ENCODE results near the gene SPINT4.

SPINT4 gene

GRCh38 chr20:45765307-45765875 is 43.2 kb downstream of the SPINT4 start:
- no peak for DNase-seq (ENCODE audit: low read depth)

- no peak for DNase-seq (ENCODE audit: low read depth)
Measured at GRCh38 chr20:45765980-45766379, 43.8 kb downstream of the SPINT4 start.

- no peak for DNase-seq (ENCODE audit: low read depth)
Measured at GRCh38 chr20:45768479-45768878, 46.3 kb downstream of the SPINT4 start.

- DNase-seq (ENCODE audit: low read depth): peak; percentile 66
Measured at GRCh38 chr20:45771182-45771759, 49.1 kb downstream of the SPINT4 start.

GRCh38 chr20:45772693-45773092 is 50.5 kb downstream of the SPINT4 start:
- DNase-seq (ENCODE audit: low read depth): no peak

GRCh38 chr20:45774945-45775344 is 52.8 kb downstream of the SPINT4 start:
- DNase-seq (ENCODE audit: low read depth): no peak

GRCh38 chr20:45775411-45775810 is 53.3 kb downstream of the SPINT4 start:
- no peak for DNase-seq (ENCODE audit: low read depth)

All from stimulated activated CD4-positive, alpha-beta T cell treated with anti-CD3 and anti-CD28 coated beads, Interleukin-2, amount 100 ng/mL, for 4 hours (primary cell).